HG03097 (cell line): ENCODE measurements around the gene ETV6.

ENCODE experiments used
- ATAC-seq: cut with Tn5 transposase; IDR thresholded peaks from one replicate; pipeline ENCODE4 v1.9.1; 2021; ENCODE audit not compliant: unreplicated experiment, low FRiP score

Gene ETV6

GRCh38 chr12:11768233-11768965, 118.9 kb downstream of the ETV6 start:
- ATAC-seq: no peak

DNA sequence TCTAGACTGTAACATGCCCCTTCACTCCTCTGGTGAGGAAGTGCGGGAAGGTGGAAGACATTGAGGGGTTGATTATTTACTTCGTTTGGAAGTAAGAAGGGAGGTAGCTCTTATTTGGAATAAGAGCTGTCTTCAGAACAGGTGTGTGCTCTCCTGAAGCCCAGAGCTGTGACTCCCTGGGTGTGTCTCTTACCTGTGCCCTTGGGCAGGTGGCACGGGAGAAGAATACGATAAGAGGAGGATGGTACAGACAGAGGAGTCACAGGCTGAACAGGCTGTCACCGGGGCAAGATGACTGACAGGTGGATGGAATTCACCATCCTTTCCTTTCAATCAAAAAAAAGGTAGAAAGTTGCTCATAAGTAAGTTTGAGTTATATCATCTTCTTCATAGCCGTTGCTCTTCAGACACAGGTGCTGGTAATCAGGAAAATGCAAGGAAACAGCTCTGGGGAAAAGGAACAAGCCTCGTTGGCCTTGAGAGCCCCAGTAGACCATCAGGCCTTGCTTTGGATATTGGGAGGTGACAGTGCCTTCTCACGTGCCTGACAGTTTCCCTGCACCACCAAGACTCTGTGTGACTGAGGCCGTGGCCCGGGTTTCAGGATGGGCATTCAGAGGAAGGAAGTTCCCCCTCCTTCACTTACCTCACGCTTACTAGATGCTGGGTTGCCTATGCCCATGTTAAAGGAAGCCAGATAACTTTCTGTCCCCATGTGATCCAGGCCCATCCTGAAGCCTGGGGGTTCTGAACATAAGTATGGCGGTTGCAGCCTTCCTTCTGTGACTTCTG, 120.4 kb downstream of the ETV6 start:
- no peak for ATAC-seq

DNA sequence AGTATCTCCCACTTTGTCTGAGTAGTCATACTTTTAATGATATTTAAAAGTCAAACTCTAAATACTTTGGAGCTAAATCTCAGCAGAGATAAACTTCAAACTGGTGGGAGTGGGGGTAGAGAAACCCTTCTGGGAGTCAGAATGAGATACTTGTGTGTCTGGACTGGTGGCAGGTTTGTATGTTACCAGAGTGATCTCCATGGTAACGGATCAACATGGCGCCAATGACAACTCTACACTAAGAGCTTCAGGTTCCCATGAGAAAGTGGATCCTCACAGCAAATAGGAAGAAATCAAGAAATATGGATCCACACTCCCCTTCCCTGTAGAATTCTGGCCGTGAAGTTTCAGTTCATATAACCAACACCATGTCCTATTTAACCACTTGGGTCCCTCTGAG, 121.9 kb downstream of the ETV6 start:
- no peak for ATAC-seq

GRCh38 chr12:11771895-11772502, 122.5 kb downstream of the ETV6 start:
- ATAC-seq: no peak

GRCh38 chr12:11773889-11774677, 124.6 kb downstream of the ETV6 start:
- ATAC-seq: no peak

GRCh38 chr12:11774821-11775220, 125.3 kb downstream of the ETV6 start:
- no peak for ATAC-seq

DNA sequence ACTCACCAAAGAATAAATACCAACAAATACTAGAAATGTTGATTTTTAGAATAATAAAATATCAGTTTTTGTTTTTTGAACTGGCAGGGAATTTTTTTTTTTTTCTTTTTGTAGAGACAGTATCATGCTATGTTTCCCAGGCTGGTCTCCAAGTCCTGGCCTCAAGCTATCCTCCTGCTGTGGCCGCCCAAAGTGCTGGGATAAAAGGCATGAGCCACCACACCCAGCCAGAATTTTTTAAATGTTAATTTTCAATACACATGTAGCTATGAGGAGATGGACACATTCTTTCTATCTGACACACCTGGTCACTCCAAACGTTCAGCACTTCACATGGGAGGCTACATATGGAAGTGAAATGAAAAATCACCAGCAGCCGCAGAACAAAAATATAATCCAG, 126.8 kb downstream of the ETV6 start:
- no peak for ATAC-seq

- no peak for ATAC-seq
Measured at GRCh38 chr12:11777451-11777850, 128.0 kb downstream of the ETV6 start.

- ATAC-seq: no peak
Measured at GRCh38 chr12:11777962-11778361, 128.5 kb downstream of the ETV6 start.

DNA sequence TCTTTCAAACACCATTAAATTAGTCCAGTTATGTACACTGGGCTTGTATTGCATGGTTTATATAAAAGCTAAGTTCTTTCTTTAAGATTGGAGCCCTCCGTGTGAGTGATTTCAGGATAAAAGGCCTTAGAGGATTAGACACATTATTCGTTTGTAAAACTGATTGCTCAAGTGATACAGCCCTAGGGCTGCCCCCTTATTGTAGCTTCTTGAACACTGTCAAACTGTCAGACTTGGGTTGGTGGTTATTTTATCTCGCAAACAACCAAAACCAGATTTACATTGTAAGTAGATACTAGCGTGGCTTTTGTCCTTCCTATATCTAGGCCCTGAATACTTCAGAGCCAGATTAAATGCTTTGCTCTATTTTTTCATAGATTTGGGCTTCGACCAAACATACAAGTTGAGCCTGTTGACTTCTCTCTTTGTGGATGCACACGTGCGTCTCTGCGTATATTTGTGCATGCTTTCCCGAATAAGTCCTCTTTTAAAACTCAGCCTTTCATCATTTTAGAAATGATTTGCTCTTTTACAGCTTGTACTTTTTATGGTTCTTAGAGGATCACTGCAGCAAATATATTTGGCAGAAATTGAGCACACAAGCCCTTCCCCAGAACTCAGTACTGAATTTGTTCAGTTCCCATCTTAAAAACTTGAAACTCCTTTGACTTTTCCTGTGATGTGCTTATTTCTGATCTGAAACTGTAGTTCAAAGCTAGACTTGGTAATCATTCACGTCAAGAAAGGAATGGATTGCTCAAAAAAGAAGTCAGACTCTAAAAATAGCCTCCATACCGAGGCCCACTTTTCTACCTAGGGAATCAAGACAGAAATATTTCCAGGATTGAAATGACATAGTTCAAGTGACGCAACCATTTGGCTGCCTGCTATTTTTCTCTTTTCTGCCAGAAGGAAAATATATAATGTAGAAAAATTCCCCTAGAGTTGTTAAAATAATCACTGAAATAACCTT, 129.5 kb downstream of the ETV6 start:
- no peak for ATAC-seq

- ATAC-seq: peak; percentile 73
Measured at GRCh38 chr12:11780521-11781101, 131.1 kb downstream of the ETV6 start.

DNA sequence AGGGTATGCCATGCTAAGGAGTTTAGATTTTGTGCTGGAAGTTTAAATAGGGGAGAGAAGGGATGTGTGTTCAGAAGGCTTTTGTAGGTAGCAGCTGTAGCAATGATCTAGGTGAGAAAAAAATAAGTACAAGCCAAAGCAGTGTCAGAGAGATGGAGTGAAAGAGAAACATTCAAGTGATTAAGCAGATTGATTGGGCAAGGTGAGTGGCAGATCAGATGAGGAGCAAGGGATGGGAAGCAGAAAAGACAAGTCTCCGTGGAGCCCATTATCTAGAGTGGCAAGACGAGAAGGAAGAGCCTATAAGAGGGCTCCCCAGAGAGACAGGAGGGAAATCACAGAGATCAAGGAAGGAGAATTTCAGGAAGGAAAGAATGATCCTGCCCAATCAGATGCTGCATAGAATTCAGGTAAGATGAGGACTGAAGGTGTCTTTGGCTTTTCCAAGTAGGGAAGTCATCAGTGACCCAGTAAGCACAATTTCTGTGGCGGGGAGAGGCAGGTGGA, 133.5 kb downstream of the ETV6 start:
- ATAC-seq: no peak

GRCh38 chr12:11785712-11786111, 136.2 kb downstream of the ETV6 start:
- no peak for ATAC-seq

- ATAC-seq: no peak
Measured at GRCh38 chr12:11786638-11787365, 137.3 kb downstream of the ETV6 start.

- no peak for ATAC-seq
Measured at GRCh38 chr12:11787437-11787836, 138.0 kb downstream of the ETV6 start.

DNA sequence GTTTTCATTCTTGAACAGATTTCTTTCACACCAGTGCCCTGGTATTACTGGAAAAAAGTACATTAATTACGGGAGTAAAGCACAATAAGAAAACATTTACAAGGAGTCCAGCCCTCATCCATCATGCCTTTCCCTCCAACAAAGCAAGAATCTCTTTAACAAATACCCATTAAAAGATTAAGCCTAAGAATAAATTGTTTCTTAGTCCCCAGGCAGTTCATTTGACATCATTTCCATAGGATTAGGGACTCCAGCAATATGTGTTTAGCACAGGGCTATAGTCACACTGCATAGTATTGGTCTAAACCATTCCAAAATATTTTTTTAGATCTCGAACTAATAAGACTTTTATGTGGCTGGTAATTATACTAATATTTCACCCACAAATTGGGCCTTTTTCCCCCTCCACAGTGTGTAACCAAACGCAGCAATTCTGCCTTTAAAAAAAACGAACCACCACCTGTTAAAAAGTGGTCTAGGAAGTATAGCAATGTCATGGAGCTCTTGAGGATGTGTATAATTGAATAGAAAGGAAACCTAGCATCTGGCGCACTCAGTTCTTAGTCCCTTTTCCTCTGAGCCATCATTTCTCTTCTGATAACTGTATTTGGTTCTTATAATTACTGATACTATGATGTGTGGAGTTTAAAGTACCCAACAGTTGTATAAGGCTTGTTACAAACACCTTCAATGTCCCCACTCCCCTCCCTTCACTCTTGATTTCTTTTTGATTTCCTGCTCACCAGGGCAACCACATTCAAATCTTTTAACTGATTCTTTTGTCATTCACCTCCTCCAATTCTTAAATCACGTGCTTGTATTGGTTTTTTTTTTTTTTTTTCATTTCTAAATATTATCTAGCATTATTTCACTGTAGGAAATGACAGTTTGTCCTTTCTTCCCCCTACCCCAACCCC, 138.7 kb downstream of the ETV6 start:
- no peak for ATAC-seq

GRCh38 chr12:11793921-11794710, 144.6 kb downstream of the ETV6 start:
- no peak for ATAC-seq
